SKM-1 (cell line): ENCODE results near the gene DPPA5.
"Not testable (repeated sequence)": the region's sequence is repeated elsewhere in the genome, so short reads cannot be mapped to it uniquely, and the experiment has no call there.

Experiments
- DNase-seq: peaks from one replicate; lab custom pipeline; 2025; ENCODE audit not compliant: unreplicated experiment; lab: John Stamatoyannopoulos, UW

The DPPA5 gene, protein sequence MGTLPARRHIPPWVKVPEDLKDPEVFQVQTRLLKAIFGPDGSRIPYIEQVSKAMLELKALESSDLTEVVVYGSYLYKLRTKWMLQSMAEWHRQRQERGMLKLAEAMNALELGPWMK

DNA sequence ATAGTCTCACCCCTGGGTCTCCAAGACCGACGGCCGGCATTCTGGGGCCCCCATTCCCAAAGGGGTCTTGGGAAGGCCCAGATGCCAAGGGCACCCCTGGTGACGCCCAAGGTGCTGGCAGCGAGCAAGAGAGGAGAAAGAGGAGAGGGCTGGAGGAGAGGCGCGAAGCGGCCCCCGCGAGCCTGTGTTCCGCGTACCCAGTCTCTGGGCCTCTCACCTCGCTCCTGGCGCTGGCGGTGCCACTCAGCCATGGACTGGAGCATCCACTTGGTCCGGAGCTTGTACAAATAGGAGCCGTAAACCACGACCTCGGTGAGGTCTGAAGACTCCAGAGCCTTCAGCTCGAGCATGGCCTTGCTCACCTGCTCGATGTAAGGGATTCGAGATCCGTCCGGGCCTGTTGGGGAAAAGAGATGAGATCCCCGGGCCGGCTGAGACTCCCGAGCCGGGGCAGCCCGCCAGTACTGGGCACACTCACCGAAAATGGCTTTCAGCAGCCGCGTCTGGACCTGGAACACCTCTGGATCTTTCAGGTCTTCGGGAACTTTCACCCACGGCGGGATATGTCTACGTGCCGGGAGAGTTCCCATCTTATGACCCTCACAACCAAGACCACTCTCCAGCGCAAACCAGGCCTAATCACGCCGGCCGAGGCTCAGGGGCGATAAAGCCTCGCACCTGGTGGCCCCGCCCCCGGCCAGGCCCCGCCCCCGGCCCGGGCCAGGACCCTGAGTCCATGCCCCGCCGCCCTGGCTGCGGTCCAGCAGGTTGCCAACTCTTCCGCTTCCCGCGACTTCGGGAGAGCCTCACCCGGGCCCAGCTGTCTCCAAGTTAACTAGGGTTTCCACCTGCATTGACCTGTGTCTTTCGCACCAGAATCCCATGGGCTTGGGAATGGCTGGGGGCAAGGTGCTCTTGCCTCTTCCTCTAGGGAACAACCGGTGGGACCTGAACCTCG, at the start of gene DPPA5:
Gene DPPA5 (minus strand): TSS at position 641 of the 958 bp plus-strand sequence. CDS start 51 bp downstream, at position 590.
- no peak for DNase-seq

DNA sequence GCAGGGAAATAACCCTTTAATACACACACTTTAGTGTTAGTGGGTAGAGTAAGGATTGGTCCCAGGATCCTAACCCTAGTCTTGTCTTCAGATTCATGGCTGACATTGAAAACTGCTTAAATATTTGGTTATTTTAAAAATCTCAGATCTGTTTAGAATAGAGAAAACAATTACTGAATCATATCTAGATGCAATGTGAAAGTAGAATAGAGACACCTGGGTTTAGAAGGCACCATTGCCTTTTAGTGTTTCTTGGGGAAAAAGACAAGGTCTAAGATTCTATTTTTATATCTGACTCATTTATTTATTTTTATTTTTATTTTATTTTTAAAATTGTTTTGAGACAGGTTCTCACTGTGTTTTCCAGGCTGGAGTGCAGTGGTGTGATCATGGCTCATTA, 46.6 kb upstream of the DPPA5 start:
- DNase-seq = no peak

DNA sequence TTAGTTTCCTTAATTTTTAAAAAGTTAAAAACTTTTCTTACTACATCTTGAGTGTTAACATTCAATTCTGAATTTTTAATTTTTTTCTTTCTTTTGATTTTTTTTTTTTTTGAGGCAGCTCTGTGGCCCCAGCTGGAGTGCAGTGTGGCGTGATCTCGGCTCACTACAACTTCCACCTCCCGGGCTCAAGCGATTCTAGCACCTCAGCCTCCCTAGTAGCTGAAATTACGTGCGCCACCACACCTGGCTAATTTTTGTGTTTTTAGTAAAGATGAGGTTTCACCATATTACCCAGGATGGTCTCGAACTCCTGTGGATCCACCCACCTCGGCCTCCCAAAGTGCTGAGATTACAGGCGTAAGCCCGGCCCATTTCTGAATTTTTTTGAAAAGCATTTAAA, 41.8 kb upstream of the DPPA5 start:
- no peak for DNase-seq

DNA sequence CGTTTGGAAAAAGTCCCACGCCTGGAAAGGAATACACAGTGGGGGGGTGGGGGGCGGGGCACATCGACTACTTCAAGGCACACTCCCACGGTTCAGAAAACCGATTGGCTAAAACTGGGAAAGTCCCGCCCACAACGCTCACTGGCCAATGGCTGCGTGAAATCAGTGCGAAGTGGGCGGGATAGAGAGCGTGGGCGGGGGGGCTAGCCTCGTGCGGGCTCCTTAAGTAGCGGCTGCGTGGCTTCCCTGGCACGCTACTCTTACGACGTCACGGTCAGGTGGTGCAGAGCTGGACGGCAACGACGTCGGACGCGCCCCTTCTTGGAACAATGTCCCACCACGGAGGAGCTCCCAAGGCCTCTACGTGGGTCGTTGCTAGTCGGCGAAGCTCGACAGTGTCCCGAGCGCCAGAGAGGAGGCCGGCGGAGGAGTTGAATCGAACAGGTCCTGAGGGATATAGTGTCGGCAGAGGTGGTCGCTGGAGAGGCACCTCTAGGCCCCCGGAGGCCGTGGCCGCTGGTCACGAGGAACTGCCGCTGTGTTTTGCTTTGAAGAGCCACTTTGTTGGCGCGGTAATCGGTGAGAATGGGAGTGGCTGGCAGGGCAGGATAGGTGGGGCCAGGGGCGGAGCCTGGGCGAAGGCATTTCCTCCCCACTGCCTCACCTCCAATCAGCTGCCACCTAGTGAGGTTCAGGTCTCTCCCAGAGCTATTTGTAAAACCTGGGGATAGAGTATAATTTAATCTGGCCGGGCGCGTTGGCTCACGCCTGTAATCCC, 40.7 kb upstream of the DPPA5 start, which contains the start of gene DDX43:
Gene DDX43 (plus strand): TSS at position 252 of the 778 bp plus-strand sequence. CDS start 78 bp downstream, at position 330.
- peak; percentile 49 for DNase-seq

DNA sequence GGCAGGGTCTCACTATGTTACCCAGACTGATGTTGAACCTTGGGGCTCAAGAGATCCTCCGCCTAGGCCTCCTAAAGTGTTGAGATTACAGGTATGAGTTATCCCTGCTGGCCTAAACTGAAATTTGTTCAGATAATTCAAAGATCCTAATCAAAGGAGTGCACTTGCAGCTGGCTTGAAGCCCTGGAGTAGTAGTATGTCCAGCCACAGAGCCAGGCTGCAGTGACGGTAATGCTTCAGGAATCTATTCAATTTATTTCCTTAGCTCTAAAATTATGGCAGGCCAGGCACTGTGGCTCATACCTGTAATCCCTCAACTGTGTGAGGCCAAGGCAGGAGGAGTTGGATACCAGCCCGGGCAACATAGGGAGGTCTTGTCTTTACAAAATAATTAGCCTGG, 39.2 kb upstream of the DPPA5 start:
- no peak for DNase-seq

DNA sequence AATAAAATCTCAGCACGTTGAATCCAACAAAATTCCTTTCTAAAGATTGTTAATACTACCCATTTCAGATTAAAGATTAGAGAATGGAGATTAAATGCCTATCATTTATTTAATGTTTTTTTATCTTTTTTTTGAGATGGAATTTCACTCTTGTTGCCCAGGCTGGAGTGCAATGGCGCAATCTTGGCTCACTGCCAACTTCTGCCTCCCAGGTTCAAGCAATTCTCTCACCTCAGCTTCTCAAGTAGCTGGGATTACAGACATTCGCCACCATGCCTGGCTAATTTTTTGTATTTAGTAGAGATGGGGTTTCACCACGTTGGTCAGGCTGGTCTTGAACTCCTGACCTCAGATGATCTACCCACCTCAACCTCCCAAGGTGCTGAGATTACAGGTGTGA, 38.1 kb upstream of the DPPA5 start:
- not testable (repeated sequence) for DNase-seq

DNA sequence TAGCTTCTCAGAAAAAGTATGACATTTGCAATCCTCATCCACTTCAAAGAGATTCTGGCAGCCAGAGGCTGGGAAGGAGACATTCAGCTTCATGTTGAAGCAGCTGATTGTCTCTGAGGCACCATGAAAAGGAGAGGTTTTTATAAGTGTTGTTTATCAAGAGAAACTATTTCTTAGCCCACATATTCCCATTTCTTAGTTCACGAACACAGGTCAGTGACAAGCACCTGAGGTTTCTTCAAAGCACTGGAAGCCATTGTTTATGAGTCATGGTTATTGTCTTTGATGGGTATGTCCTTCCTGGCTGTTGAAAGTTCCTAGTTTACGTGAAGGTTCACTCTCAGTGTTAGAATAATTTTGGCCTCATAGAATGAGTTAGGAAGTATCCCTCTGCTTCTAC, 37.6 kb upstream of the DPPA5 start:
- DNase-seq = no peak

DNA sequence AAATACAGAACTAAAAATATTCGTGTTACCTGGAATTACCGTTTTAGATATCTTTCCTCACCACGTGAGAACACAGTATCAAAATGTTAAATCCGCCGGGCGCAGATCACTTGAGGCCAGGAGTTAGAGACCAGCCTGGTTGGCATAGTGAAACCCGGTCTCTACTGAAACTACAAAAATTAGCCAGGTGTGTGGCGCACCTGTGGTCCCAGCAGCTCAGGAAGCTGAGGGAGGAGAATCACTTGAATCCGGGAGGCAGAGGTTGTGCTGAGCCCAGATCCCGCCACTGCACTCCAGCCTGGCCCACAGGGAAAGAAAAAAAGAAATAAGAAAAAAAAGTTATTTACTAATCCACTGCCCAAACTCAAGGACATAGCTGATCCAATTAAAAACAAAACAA, 35.8 kb upstream of the DPPA5 start:
- no peak for DNase-seq

DNA sequence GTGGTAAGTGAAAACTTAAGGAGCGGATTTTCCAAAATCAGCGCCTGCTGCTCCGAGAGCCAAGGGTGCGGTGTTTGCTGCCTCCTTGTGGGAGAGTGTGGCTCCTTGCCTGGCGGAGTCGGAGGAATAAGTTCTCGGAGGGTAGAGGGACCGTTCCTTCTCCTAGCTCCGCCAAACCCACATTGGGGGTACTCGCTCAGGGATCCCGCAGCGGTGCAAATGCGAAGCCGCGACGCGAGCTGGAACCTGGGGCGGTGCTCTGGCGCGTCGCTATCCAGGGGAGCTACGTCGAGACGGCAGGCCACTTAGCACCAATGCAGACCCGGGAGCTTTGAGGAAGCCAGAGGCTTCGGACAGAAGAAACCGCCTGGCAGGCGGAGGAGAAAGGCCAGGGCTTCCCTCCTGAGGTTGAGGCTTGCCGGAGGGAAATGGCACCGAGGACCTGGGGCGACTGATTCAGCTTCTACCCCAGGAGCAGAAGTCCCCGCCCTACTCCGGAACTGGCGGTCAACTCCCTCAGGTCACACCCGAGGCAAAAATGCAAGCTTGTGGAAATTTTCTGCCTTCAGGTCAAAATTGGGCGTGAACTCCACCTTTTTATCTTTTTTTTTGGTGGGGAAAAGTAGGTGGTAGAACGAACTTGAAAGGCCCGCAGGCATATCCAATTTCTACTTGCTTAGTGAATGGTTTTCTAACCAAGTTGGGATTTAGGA, 34.9 kb upstream of the DPPA5 start:
- DNase-seq = peak; percentile 73

DNA sequence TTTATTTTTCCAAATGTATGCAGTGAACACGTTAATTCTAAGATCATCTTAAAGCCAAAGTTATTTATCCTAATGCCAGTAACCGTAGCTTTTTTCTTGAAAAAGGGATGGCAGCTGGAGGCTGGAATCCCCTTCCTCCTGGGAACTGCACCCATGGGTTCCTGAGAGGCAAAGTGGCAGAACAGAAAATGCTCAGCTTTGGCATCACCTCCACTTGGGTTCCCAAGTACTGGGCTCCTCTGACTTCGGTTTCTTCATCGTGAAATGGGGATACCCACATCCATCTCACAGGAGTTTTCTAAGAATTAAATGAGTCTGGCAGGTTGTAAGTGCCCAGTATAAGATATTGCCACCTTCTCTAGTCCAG, 34.3 kb upstream of the DPPA5 start:
- no peak for DNase-seq

DNA sequence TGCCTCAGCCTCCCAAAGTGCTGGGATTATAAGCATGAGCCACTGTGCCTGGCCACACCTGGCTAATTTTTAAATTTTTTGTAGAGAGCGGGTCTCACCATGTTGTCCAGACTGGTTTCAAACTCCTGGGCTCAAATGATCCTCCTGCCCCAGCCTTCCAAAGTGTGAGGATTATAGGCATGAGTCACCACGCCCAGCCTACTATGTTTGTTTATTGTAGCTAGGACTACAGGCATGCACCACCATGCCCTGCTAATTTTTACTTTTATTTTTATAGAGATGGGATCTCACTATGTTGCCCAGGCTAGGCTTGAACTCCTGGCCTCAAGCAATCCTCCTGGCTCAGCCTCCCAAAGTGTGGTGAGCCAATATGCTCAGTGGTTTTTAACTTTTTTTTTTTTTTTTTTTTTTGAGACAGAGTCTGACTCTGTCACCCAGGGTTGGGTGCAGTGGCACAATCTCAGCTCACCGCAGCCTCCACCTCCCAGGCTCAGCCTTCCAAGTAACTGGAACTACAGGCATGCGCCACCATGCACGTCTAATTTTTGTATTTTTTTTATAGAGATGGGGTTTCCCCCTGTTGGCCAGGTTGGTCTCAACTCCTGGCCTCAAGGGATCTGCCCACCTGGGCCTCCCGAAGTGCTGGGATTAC, 28.5 kb upstream of the DPPA5 start:
- no peak for DNase-seq

DNA sequence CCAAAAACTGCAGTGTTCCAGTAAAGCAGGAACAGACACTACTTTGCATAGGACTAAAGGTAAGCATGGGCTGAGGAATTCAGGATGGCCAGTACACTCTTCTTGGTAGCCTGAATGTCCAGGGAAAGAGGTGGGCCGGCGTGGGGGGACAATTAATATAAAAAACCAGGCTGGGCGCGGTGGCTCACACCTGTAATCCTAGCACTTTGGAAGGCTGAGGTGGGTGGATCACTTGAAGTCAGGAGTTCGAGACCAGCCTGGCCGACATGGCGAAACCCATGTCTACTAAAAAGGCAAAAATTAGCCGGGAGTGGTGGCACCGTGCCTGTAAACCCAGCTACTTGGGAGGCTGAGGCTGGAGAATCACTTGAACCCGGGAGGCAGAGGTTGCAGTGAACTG, 27.5 kb upstream of the DPPA5 start:
- not testable (repeated sequence) for DNase-seq

DNA sequence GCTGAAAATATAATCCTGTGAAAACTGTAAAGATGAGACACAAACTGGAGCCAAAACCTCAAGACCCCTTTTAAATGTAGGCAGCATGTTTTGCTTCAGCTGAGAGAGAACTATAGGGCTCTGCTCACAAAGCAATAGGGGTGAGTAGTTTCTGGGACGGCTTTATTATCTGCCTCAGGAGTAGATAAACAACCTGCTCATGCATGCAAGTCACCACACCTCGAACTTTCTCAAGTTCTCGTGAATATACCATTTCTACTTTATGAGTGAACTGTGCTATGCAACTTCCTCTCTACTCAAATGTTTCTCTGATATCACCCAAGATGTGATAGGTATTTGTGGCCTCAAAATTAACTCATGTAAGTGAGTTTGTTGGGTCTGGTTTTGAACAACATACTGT, 23.1 kb upstream of the DPPA5 start:
- DNase-seq = no peak

DNA sequence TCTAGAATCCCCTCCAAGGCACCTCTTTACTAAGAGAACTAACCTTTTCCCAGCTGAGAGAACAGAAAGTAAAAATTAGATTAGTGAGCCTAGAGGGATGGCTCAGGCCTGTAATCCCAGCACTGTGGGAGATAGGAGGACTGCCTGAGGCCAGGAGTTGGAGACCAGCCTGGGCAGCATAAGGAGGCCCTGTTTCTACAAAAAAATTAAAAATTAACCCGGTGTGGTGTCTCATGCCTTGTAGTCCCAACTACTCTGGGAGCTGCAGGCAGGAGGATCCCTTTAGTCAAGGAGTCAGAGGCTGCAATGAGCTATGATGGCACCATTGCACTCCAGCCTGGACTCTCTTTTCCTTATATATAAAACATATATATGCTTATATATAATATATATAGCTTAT, 21.1 kb upstream of the DPPA5 start:
- no peak for DNase-seq

DNA sequence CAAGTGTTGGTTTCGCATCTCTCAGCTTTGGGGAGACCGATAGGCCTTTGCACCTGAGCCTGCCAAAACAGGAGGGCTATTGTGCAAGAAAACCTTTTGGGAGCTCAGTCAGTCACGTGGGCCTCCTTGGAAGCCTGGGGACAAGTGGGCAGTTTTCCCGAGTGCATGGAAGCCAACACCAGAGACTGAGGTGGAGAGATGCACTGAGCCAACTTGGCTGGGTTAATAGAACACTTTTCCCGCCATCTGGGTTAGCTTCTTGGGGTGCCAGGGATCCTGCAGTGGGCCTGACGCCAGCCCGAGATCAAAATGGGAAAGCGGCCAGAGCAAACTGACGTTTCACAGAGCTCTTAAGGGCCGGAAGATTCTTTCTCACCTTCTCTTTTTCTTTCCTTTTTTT, 18.4 kb upstream of the DPPA5 start:
- no peak for DNase-seq

DNA sequence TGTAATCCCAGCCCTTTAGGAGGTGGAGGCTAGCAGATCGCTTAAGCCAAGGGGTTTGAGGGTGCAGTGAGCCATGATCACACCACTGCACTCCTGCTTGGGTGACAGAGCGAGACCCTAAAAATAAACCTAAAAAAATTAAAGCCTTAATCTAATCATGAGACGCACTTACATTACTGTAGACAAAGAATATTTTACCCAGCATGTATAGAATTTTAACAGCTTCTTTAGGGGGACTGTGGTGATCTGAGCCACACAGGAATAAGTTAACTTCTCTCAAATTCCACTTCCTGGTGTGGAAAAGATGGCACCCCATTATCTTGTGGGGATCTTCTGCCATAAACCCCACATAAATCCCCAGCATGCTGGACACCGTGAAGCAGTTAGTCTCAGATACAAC, 17.9 kb upstream of the DPPA5 start:
- no peak for DNase-seq

DNA sequence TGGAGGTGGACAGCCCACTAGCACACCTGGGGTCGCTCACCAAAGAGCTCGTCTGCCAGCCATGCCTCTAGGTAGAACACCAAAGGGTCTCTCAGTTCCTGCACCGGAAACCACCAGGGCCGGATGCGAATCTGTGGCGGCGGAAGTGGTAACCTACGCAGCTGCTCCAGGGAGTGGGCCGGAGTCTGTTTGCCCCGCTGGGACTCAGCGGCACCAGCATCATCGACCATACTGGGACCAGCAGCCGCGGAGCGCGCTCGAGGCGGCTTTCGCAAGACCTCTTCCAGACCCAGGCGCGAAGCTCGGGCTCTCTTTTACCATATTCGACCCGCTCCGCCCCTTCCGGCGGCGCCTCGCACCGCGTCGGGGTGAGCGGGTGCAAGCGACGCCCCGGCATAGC, 15.5 kb upstream of the DPPA5 start, which contains the start of gene OOEP:
Gene OOEP (minus strand): TSS at position 335 of the 400 bp plus-strand sequence. CDS start 105 bp downstream, at position 230.
- DNase-seq = no peak

DNA sequence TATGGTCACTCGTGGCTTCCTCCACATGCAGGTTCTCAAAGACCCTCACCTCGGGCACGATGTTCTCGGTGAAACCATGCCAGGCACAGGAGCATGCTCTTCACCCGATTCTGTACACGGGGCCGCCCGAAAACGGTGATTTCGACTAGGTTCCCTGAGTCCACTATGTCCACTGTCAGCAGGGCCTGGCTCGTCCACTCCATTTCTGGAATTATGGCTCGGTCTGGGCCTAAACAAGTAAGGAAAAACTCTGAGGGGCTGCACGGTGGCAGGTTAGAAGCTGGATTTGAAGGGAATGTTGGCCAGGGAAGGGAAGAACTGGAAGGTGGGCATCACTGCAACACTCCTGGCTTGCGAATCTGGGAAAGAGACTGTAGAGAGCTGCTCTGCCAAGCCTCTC, 15.1 kb upstream of the DPPA5 start:
- no peak for DNase-seq

DNA sequence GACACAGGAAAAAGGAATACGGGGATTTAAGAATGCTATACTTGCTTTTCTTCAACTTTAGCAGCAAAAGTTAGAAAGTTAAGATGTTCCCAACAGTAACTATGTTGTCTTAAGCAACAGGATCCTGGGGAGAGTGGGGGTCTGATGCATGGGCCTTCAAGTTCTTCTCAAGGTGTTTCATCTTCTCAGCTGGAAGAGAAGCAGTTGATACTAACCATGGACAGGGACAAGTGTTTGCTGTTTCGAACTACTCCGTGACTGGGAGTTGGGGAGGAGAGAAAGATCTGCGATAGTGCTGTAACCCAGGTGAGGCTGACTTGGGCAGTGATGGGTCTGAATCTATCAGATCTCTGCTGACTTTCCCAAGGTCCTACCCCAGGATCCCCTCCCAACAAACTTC, 14.6 kb upstream of the DPPA5 start:
- DNase-seq = no peak

DNA sequence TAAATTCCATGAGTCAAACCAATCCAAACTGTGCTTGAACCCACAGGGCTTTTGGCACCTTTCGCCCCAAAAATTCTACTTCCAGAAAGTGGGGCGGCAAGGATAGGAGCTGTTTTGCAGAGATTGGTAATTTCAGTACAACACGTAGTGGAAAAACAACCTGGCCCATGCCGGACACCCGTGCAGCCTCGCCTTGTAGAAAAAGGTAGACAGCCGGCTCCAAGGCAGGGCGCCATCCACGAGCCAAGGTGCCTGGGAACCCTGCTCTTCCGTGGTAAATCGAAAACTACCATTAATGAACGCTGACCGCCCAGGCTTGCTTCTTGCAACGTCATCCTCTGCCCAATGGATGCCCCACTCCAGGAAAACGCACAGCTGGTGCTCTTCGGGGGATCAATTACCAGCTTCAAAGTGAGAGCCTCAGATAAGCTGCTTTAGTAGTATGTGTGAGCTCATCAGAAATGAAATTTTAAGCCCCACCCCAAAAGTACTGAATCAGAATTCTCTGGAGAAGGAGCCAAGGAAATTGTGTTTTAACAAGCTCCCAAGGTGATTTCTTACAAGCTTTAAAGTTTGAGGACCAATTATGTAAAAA, 13.8 kb upstream of the DPPA5 start:
- no peak for DNase-seq
